ENCODE data around the gene XPR1. TPM values are rescaled to one million over a fixed set of nuclear protein-coding genes. Genes with fewer than 3 reads are reported as not detected.
A peak's percentile ranks its signal among the peaks of the same experiment; 100 is the strongest.
"Not testable (repeated sequence)": the region's sequence is repeated elsewhere in the genome, so short reads cannot be mapped to it uniquely, and the experiment has no call there.

Gene XPR1
- polyA plus RNA-seq, 10 donors: 9.0 to 12.7 (median 11.1) TPM

DNA sequence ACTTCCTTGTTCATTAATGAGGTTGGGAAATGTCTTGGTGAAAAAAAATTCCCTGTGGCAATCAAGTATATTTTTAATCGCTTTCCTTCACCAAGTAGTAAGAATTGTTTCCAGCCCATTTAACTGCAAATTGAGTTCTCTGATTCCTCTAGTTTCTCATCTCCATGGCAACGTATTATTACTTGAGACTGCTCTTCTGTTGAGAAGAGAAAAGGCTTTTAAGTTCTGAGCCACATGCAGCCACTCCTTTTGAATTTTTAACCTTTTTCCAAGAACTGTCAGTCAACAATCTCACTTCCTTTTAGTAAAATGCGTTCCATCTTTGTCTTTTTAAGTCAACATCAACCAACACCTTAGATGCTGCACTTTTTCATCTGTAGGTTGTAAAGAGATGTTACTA lies 205.2 kb downstream of the XPR1 start:
- DNase-seq: no peak

DNA sequence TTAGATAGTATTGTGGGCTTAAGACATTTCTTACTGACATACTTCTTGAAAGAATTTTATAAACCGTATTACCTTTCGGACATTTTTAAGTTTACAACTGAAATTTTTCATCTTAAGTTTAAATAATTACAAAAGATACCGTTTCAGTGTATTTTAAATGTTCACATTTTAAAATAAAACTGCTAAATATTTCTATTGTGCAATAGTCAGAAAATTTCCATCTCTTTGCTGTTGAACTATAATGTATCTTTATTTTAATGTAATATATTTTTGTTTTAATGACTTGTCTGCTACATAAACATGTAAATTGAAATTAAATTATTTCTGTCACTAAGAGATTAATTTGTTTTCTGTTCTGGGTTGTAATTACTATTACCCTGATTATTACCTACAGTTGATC lies 206.7 kb downstream of the XPR1 start:
- DNase-seq: no peak

DNA sequence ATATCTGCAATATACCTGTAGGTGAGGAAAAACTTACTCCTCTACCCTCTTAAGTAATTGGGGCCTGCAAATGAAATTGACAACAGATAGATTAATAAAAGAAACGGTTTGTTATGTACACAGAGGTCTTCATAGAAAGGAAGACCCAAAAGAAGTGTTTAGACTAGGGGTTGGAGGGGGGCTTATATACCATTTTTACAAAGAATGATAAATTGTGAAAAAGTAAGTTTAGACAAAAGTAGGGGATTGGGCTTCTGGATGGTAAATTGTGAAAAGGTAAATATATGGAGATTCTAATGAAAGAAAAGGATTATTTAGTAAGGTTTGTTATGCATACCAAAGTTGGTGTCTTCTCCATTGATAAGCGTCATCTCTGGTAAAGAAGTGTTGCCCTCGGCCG lies 207.7 kb downstream of the XPR1 start:
- DNase-seq: no peak

DNA sequence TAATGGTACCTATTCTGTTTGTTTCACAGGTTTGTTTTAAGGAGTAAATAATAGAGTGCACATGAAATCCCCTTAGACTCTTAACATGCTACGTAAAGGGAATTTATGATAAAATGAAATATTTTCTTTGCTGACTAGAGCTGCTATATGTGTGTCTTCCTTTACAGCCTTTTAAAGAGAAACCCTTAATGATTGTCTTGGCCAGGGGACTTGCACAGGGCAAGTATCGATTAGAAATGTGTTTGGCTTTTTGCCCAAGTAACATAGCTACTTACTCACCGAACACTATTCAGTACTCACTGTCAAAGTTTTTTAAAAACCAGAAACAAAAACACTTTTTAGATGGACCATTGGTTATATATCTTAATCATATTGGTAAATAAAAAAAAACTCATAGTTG lies 209.6 kb downstream of the XPR1 start:
- no peak for DNase-seq

DNA sequence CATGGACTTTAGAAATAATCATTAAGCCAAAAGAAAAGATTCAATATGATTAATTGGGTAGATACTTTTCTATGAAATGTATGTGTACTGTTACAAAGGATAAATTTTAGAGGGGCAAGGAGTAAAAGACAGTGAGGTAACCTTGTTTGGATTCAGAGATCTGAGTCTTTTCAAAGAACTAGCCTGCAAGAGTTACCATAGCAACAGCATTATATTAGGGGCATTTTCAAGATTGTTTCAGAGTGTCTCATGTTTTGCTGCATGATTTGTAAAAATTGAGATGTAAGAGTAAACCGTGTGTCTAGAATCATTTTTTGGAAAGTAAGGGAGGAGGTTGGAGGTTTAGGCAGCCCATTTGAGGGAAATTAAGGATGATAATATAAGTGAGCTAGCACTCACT lies 210.2 kb downstream of the XPR1 start:
- DNase-seq: peak in 2 of 3 donors; percentile 10 to 53

DNA sequence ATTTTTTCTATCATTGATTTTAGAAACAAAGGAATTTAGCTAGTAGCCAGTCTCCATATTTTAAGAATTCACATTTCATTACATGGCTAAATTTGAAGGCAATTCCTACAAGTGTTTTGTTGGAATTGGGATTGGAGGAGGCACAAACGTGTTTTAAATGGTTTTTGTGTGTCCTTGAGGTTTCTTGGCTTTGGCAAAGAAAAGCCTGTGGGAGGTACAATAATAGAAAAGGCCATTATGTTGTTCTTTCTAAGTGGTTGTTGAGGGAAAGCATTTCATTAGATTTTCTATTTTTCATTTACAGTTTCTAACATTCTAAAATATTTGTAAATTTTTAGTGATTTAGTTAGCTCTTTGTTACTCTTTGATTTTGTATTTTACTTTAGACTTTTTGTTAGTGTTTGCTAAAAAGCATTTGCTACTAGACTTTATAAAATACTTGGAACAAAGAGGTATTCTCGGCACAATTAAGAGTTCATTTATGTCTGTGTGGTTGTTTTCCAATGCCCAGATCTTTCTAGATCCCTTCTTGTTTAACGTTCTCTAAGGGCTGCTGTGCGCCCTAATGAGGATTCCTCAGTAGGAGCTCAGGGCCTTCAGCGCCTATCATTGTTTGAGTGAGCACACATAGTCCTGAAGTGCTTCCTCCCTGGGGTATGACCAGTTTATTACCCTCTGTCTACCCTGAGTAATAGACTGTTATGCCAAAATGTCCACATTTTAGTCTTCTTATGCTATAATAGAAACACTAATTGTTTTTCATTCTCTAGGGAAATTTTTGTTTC lies 210.9 kb downstream of the XPR1 start:
- no peak for DNase-seq

DNA sequence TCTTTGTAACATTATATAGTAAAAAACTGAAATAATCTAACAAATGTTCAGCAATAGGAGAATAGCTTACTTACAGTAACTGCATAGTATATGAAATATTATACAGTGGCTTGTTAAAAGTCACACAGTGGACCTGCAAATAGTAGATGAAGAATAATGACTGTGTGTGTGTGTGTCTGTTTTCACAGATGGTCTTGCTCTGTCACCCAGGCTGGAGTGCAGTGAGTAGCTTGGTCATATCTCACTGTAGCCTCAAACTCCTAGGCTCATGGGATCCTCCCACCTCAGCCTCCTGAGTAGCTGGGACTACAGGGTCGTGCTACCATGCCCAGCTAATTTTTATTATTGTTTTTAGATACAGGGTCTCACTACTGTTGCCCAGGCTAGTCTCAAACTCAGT lies 213.5 kb downstream of the XPR1 start:
- no peak for DNase-seq

DNA sequence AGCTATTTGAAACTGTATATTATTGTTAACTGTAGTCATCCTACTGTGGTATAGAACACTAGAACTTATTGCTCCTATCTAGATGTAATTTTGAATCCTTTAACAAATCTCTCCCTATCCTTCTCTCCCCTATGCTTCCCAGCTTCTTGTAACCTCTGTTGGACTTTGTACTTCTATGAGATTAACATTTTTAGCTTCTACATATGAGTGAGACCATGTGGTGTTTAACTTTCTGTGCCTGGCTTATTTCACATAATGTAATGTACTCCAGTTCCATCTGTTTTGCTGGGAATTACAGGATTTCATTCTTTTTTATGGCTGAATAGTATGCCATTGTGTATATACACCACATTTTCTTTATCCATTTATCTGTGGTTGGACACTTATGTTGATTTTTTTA lies 216.4 kb downstream of the XPR1 start:
- DNase-seq: no peak

DNA sequence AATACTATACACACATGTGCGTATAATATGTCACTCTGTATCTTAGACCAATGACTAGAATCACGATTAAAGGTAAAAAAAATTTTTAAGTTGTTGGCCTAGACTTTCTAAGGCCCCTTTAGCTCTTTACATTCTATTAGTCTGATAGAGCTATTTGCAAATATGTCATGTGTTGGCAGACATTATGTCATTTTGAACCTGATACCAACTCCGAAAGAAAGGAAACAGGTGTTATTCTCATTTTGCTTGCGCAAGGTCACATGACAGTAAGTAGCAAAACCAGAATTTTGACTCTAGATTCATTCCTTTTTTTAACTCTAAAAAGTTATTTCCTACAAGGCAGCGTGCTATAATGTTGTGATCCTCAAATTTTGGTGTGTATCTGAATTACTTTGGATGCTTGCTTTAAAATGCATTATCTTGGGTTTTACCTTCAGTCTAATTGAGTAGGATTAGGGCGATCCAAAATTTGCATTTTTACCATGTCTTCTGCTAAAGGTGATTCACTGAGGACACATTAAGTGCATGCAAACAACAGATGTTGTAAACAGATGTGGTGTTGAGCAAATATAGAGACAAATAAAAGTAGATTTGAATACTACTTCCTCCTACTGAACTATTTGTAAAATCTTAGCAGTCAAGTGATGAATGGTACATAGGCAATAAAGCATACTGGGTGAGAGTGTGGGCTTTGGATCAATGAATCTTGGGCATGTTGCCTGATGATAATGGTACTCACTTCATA lies 217.4 kb downstream of the XPR1 start:
- DNase-seq: peak in 1 of 3 donors; percentile 22

DNA sequence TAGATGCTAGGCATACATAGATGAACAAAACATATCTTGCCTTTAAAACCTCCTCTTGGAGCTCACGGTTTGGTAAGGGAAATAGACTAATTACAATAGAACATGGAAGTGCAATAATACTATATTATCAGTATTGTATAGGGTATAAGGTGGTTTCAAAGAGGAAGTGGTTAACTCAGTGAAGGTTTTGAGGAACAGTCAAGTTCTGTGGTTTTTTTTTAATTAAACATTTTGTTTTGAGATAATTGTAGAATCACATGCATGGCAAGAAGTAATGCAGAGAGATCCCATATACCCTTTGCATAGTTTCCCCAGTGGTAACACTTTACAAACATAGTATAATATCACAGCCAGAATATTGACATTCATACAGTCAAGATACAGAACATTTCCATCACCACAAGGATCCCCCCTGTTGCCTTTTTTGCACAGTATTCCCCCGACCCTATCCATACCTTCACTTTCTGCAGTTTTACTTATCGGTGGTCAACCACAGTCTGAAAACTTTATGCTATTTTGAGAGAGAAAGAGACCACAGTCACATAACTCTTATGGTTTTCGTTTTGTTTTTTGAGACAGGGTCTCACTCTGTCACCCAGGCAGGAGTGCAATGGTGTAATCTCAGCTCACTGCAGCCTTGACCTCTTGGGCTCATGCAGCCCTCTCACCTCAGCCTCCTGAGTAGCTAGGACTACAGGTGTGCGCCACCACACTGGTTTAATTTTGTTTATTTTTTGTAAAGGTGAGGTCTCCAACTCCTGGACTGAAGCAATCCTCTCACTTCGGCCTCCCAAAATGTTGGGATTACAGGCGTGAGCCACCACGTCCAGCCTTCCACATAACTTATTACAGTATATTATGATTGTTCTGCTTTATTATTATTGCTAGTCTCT lies 220.4 kb downstream of the XPR1 start:
- DNase-seq: no peak

DNA sequence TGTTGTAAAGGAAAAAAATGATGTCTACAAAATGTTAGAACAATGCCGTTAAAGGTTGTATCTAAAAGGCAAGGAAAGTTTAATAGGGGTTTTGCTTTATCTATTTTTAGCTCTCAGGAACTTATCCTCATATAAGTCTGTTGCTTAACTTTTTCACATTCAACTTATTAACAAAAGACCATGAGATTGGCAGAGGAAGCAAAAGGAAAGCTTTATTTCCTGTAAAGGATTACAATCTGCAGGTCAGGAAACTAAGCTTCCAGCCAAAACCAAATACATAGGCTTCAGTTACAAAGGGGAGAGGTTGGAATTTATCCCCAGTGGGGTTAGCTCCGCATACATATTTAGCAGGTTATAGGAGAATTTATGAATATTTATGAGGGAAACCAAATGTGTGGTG lies 222.2 kb downstream of the XPR1 start:
- DNase-seq: peak in 1 of 3 donors; percentile 20

DNA sequence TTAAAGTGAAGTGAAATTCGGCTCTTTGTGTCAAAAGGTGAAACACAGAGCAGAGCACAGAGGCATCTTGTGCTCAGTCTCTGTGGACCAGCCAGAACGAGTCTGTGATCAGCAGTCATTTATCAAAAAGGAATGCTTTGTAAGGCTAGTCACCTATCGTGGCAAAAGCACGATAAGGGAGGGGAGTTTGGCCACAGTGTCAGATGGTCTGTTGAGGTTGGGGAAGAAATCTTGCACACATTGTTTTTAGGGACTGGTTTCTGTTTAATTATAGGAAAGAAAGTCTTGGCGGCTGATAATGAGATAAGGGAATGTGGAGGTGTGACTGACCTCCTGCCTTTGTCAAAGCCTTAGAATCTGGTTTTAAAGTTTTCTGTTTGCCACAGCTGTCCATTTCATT lies 222.6 kb downstream of the XPR1 start:
- DNase-seq: no peak

DNA sequence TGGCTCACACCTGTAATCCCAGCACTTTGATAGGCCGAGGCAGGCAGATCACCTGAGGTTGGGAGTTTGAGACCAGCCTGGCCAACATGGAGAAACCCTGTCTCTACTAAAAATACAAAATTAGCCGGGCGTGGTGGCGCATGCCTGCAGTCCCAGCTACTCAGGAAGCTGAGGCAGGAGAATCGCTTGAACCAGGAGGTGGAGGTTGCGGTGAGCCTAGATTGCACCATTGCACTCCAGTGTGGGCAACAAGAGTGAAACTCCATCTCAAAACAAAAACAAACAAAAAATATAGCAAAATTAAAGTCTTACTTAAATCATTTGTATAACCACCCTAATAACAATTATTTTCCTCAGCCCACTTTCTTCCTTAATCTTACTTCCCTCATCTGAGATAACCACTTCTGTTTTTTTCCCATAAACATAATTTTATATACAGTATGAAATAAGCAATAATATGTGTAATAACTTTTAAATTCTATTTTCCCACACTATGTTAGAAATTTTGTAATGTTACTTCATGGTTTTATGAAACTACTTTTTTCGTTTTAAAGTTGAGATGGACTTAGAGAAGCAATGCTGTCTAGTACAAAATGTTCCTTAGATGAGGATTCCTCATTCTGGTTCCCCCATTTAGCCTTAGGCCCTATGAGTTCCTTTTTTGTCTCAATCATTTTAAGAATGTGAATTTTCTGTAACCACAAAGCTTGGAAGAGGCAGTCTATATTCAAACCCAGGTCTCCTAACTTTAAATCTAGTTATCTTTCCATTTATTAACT lies 226.3 kb downstream of the XPR1 start:
- DNase-seq: not testable (repeated sequence)

DNA sequence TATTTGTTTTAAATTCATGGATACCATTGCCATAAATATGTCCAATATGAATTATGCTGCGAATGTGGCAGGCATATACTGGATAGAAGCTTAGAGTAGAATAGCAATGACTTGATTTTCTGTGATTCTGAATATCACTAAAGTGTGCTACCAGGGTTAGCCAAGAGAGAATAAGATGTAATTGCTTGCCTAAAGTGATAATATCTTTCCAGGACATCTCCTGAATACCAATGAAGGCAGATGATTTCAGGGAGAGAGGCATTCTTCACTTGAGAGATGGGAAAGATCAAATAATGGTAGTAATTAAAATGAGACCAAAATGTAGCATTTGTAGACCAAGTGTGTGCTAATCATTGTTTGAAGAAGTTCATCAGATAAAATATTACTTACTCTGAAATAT lies 227.5 kb downstream of the XPR1 start:
- DNase-seq: no peak

DNA sequence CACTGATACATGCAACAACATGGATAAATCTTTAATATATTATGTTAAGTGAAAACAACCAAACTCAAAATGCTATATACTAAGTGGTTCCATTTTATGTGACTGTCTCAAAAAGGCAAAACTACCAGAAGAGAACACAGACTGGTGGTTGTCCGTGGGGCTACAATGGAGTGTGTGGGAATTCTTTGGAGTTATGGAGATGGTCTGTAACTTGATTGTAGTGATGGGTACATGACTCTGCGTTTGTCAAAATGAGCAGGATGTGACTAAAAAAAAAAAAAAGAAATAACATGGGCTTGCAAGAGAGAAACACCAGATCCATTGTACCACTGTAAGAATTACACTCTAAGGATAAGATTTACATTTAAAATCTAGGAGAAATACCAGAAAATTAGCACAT lies 228.7 kb downstream of the XPR1 start:
- no peak for DNase-seq

DNA sequence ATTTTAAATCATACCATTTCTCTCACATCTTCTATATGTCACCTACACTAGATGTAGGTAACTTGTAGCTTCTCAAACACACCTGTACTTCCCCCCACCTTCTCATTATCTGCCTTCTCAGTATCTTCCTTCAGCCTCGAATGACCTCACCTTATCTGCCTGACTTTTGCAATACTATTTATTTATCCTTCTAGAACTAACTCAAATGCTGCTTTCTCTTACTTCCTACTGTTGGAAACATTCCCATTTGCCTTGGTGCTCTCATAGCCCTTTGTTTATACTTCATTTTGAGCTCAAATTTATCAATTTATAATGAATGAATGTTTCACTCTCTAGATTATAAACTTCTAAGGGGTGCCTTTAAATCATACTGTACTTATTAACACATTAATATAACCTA lies 230.5 kb downstream of the XPR1 start:
- DNase-seq: no peak

DNA sequence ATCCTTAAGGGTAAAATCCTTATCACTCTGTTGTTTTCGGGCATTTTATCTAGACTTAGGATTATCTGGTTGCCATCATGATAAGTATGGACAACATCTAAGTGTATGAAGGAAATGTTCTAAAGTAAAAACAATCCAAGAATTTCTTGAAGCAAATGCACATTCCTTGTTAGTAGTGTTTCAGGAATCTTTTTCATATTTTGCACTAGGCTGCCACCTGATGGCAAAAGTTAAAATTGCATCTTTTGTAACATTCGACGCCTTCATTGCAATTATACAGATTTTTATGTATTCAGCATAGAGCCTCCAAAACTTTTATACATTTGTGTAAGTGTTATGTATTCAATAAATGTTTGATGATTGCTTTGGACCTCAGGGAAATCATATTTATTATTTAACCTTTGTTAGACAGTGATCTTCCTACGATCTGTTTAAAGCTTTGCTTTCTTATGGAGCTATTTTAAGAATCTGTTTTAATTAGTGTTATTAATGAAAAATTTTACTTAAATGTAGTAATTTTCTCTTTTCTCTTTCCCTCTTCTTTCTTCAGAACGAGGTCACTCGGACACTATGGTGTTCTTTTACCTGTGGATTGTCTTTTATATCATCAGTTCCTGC lies 231.4 kb downstream of the XPR1 start:
- peak; percentile 57 to 75 (median 61) for DNase-seq

DNA sequence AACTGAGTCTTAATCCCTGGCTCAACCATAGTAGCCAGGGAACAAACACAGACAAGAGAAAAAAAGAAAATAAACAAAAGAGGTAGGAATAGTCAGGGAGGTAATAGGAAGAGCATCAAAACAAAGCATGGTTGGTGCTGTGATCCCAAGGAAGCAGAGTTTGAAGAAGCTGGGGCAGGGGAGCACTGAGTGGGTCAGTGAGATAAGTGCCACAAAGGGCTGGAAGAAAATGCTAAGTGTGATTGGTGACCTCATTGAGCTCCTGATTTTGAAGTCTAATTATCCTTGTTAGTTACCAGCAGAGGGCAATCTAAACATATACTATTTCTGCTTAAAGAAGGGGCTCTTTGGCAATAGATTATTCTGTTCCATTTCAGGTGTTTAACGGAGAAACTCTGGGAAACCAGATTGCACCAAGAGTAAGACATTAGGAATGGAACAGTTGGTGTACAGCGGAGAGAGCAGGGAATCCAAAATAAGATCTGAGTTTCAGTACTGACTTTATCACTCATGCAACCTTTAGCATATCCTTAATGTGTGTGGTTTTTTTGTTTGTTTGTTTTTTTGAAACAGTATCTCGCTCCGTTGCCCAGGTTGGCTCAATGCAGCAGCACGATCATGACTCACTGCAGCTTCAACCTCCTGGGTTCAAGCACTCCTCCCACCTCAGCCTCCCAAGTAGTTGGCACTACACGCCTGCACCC lies 250.1 kb downstream of the XPR1 start:
- peak; percentile 32 to 69 (median 39) for DNase-seq

DNA sequence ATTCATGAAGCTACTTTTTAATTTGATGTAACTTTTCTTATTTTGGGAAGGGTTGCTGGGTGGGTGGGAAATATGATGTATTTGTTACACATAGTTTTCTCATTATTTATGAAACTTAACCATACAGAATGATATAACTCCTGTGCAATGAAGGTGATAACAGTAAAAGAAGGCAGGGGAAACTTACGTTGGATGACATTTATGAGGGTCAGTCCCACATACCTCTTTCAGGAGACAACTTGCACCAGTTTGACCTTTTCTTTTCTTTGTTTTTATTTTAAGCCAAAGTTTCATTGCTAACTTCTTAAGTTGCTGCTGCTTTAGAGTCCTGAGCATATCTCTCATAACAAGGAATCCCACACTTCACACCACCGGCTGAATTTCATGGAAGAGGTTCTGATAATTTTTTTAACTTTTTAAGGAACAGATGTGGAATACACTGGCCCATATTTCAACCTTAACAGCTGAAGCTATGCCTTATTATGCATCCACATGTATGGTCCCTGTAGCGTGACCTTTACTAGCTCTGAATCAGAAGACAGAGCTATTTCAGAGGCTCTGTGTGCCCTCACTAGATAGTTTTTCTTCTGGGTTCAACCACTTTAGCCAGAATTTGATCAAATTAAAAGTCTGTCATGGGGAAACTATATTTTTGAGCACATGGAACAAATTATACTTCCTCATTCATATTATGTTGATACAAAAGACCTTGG lies 252.9 kb downstream of the XPR1 start:
- no peak for DNase-seq

DNA sequence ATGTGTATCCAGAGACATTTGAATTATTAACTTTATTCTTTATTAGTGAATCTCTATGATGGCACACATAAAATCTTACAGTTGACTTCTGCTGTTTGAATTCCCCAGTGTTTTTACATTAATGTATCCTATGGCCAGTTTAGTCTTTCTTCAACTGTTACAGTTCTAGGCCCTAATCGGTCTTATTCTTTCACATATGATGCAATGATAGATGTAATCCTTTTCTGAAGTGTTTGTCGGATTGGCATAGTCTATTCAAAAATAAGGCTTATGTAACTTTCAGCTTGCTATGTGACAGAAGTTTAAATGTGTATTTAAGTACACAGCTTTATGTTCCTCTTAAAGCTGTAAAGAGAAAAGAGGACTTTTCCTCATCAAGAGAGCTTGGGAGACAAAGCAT lies 254.5 kb downstream of the XPR1 start:
- DNase-seq: no peak
